Heart left ventricle (tissue), 16 donors: ENCODE data around the gene APLNR. TPM values are rescaled to one million over a fixed set of nuclear protein-coding genes. Genes with fewer than 3 reads are reported as not detected.

Experiments used
- ATAC-seq, 4 donors: fragments of 200-7000 bp; cut with Tn5 transposase; one replicate each; pipeline ENCODE4 v1.9.1; 2020 to 2022; ENCODE audit warnings: moderate library complexity in 4 of 4, mild to moderate bottlenecking in 3 of 4, moderate number of reproducible peaks in 1 of 4
- DNase-seq, 5 donors: peaks; one replicate each; pipeline ENCODE4 v3.0.0-alpha.2; 2020
- H3K27ac ChIP-seq, 12 donors: fragments of 200-600 bp; sonication (generic) in 4 of 12; one replicate each; pipeline versions ENCODE4 v1.5.0 to v1.8.0; 2016 to 2022; ENCODE audit warnings: mild to moderate bottlenecking in 2 of 12
- H3K27me3 ChIP-seq, 9 donors: fragments of 200-600 bp; sonication (generic) in 2 of 9; one replicate each; pipeline versions ENCODE4 v1.5.1 to v1.8.0; 2016 to 2022; ENCODE audit warnings: mild to moderate bottlenecking in 3 of 9
- H3K36me3 ChIP-seq, 9 donors: fragments of 200-600 bp; sonication (generic) in 2 of 9; one replicate each; pipeline versions ENCODE4 v1.5.0 to v1.8.0; 2018 to 2022; ENCODE audit warnings: mild to moderate bottlenecking in 2 of 9
- H3K4me1 ChIP-seq, 12 donors: fragments of 200-600 bp; sonication (generic) in 4 of 12; one replicate each; pipeline versions ENCODE4 v1.5.0 to v1.8.0; 2016 to 2022; ENCODE audit warnings: mild to moderate bottlenecking in 3 of 12
- H3K4me3 ChIP-seq, 12 donors: fragments of 200-600 bp; sonication (generic) in 4 of 12; one replicate each; pipeline versions ENCODE4 v1.5.0 to v1.8.0; 2017 to 2022; ENCODE audit warnings: mild to moderate bottlenecking in 9 of 12, moderate library complexity in 4 of 12
- H3K9me3 ChIP-seq, 12 donors: fragments of 200-600 bp; sonication (generic) in 4 of 12; one replicate each; pipeline versions ENCODE4 v1.5.0 to v1.8.0; 2016 to 2022; ENCODE audit warnings: mild to moderate bottlenecking in 1 of 12
- CTCF ChIP-seq, 12 donors: fragments of 200-600 bp; sonication (generic) in 4 of 12; IDR thresholded peaks; one replicate each; pipeline versions ENCODE4 v1.5.0 to v1.8.0; 2018 to 2022; ENCODE audit warnings: antibody characterized with exemption in 12 of 12, mild to moderate bottlenecking in 5 of 12
- POLR2A ChIP-seq, 2 donors: fragments of 450-650 bp; IDR thresholded peaks; one replicate each; pipeline ENCODE4 v1.6.1; 2017; ENCODE audit warnings: antibody characterized with exemption in 2 of 2, mild to moderate bottlenecking in 2 of 2, moderate library complexity in 2 of 2
- WGBS, 4 donors: extraction: QIAGEN DNeasy Blood & Tissue Kit in 2 of 4; methylation state at CpG; one replicate each; pipeline versions ENCODE4 v1.1.5 to v1.1.7; 2013 to 2018; 5-methylcytosine and 5-hydroxymethylcytosine counted together
- intact Hi-C, 10 donors: fragments of 100-400 bp; cut with DNase I; formaldehyde crosslinking; loops; one replicate each; pipeline versions ENCODE4 v1.11.1 to v1.14.2; 2022
- polyA plus RNA-seq, 2 donors: library from polyadenylated mRNA; stranded (reverse); fragments of 200-250 nt; gene quantifications; one replicate each; pipeline ENCODE4 v1.2.3, GENCODE V29; 2013
- total RNA-seq, 9 donors: library from RNA; depleted of rRNA in 2 of 9; stranded (reverse); fragments of >200 nt in 2 of 9; fragmentation: NEBNext Ultra II Directional in 3 of 9; extraction: Animal tissue kit (Norgen Biotek cat#: 25700) in 3 of 9; gene quantifications; one replicate each; pipeline versions ENCODE4 v1.1.0 to v1.2.4, GENCODE V29; 2016 to 2023
- donor health status: ischemic (EF 13 %, LVEDD 7.1; RV severe dilation, severe dysfunction).
- donor health status: healthy with polysubstance abuse.
- donor health status: DM: no; HTN: yes; CAD: no.
- donor health status: DM: no; HTN: no; CAD: no.
- donor health status: ischemic (EF 25% LVEDD 6.9; RV normal size, moderate dysfunction).
- donor health status: ischemic (EF 25% LVEDD 5.7; RV mildly dilated, moderate dysfunction).
- donor health status: healthy.
- donor health status: DM: yes; HTN: yes; CAD: no.
- donor health status: ischemic (EF 35%, LVEDD 5.7; RV mildly dilated, moderate dysfunction).
- donor health status: nonischemic (EF 11% LVEDD 7.7; RV severe dilation, severe dysfunction).
- donor health status: DM: yes; HTN: yes; CAD: no.
- donor health status: PGD.
- donor health status: ischemic (EF 29% LVEDD 5.4; RV normal size, mild dysfunction).
- donor health status: nonischemic (EF 23%, LVEDD 6.1; RV moderate dilation, normal function).

APLNR gene
- total and polyA plus RNA-seq, 11 donors = 1.1 to 63.3 (median 9.4) TPM

- no peaks in the 10 kb centered on the region for H3K36me3 ChIP-seq
- no peak overlapping the region for H3K4me3 ChIP-seq
- H3K9me3 ChIP-seq = peaks cover 0 to 11% (median 1%) of the 10 kb centered on the region in 12 donors
- no peak for TF ChIP-seq CTCF (IDR thresholded peaks at IDR 0.05)
- TF ChIP-seq POLR2A (IDR thresholded peaks at IDR 0.05) = no peak
- WGBS, 4 donors = 41 to 52% (median 48%) methylated on average over 3 of the region's 3 CpGs
- H3K27ac ChIP-seq = peak overlapping the region; percentile 23 to 94 (median 82)
- H3K27me3 ChIP-seq = no peaks in the 10 kb centered on the region
- intact Hi-C loops = loop anchor here in 2 of 10 donors (2.0 to 5.0 kb wide), 3 partner anchors 28 to 51 kb away; partner anchors contain the start of gene TNKS1BP1 (in 1 of the 2)
- ATAC-seq (peak; percentile 27 to 76 (median 46)), DNase-seq (no peak)
- peaks cover 0 to 39% (median 24%) of the 10 kb centered on the region in 12 donors for H3K4me1 ChIP-seq
Measured at GRCh38 chr11:57276169-57276970, 39.3 kb upstream of the APLNR start.

GRCh38 chr11:57275582-57275981 is 38.5 kb upstream of the APLNR start:
- TF ChIP-seq POLR2A (IDR thresholded peaks at IDR 0.05) (peak in 1 of 2 donors; percentile 11), CTCF (IDR thresholded peaks at IDR 0.05) (no peak)
- intact Hi-C loops = loop anchor here in 2 of 10 donors (5.0 kb wide), 2 partner anchors 47 to 52 kb away; partner anchors contain the start of gene TNKS1BP1 (in 1 of the 2)
- no peaks in the 10 kb centered on the region for H3K36me3 ChIP-seq
- peaks cover 0 to 11% (median 1%) of the 10 kb centered on the region in 12 donors for H3K9me3 ChIP-seq
- no peaks in the 10 kb centered on the region for H3K27me3 ChIP-seq
- H3K4me1 ChIP-seq = peaks cover 0 to 39% (median 24%) of the 10 kb centered on the region in 12 donors
- peak overlapping the region; percentile 47 to 95 (median 82) for H3K27ac ChIP-seq
- no peak overlapping the region for H3K4me3 ChIP-seq
- 40 to 52% (median 46%) methylated on average over 3 of the region's 3 CpGs for WGBS, 4 donors
- DNase-seq (peak in 3 of 5 donors; percentile 35 to 61 (median 58)), ATAC-seq (peak; percentile 47 to 81 (median 55))

- Histone ChIP-seq H3K36me3 (no peaks in the 10 kb centered on the region), H3K9me3 (peaks cover 0 to 11% (median 1%) of the 10 kb centered on the region in 12 donors), H3K27ac (peak overlapping the region; percentile 47 to 95 (median 82)), H3K4me3 (no peak overlapping the region), H3K27me3 (no peaks in the 10 kb centered on the region), H3K4me1 (peaks cover 0 to 41% (median 24%) of the 10 kb centered on the region in 12 donors)
- no peak for ATAC-seq
- 38 to 53% (median 43%) methylated on average over 1 of the region's 1 CpG for WGBS, 4 donors
- TF ChIP-seq CTCF (IDR thresholded peaks at IDR 0.05) (no peak), POLR2A (IDR thresholded peaks at IDR 0.05) (no peak)
- intact Hi-C loops = loop anchor here in 2 of 10 donors (5.0 kb wide), 2 partner anchors 47 to 52 kb away; partner anchors contain the start of gene TNKS1BP1 (in 1 of the 2)
- DNase-seq = no peak
Measured at GRCh38 chr11:57274904-57275498, 38.0 kb upstream of the APLNR start.
